GM18517 (cell line): ENCODE measurements around the gene AKAP13.
"Not testable (repeated sequence)": the region's sequence is repeated elsewhere in the genome, so short reads cannot be mapped to it uniquely, and the experiment has no call there.

ENCODE experiments used
- ATAC-seq: cut with Tn5 transposase; IDR thresholded peaks from one replicate; pipeline ENCODE4 v1.9.1; 2021; ENCODE audit warnings: mild to moderate bottlenecking, moderate library complexity; ENCODE audit not compliant: unreplicated experiment

The AKAP13 gene

GRCh38 chr15:85430406-85431204 is 50.2 kb downstream of the AKAP13 start:
- ATAC-seq: peak; percentile 97

DNA sequence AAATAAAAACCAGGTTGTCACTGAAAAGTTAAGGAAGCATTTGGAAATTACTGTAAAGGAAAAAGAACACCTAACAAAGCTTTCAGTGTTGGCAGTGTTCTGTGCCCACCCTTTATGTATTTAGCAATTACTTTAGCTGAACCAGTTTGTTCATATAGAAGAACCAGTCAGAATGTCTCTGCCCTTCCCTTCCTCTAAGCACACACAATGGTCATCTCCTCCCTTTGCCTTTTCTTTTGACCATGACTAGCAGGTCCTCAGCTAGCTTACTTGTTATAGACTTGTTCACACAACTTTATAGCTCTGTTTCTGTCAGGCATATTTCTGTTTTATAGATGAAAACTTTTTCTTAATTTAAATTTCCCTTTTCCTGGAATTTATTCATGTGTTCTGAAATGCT is 59.6 kb downstream of the AKAP13 start:
- no peak for ATAC-seq

- peak; percentile 62 for ATAC-seq
Measured at GRCh38 chr15:85440451-85440850, 60.0 kb downstream of the AKAP13 start.

- not testable (repeated sequence) for ATAC-seq
Measured at GRCh38 chr15:85441854-85442253, 61.5 kb downstream of the AKAP13 start.

DNA sequence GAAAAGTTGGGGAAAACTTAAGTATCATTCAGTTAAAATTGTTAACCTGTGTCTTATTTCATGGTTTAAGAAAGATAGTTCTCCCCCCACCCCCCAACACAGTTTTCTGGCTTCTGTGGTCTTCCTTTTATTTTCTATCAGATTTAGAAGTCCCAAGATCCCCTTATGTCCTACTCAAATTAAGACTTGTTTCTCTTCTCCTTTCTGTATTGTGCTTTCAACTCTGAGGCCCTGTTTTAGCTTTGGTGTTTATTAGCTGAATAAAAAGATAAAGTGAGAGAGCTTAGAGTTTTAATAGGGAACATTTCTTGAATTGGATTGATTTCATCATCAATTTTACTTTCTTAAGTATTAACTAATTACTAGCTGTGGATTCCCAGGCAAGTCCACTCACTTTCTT is 62.6 kb downstream of the AKAP13 start:
- ATAC-seq: peak; percentile 34

DNA sequence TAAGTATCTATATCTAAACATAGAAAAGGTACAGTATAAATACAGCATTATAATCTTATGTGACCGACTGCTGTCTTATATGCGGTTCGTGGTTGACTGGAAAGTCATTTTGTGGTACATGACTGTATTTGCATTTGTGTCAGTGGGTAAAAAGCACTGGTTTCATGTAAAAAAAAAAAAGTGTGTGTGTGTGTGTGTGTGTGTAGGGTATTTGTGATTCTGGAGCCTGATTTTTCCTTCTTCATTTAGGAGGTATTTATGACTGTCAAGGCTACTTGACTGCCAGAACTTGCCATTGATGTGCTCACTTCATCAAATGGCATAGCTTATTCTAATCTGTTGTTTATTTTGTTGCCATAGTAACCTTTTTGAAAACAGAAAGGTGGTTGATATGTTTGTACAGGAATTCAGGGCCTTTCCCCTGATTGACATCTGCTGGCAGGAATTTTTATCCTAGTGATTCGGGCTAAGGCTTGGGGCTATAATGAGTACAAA is 63.2 kb downstream of the AKAP13 start:
- peak; percentile 71 for ATAC-seq

GRCh38 chr15:85444122-85444745 is 63.8 kb downstream of the AKAP13 start:
- ATAC-seq: no peak

DNA sequence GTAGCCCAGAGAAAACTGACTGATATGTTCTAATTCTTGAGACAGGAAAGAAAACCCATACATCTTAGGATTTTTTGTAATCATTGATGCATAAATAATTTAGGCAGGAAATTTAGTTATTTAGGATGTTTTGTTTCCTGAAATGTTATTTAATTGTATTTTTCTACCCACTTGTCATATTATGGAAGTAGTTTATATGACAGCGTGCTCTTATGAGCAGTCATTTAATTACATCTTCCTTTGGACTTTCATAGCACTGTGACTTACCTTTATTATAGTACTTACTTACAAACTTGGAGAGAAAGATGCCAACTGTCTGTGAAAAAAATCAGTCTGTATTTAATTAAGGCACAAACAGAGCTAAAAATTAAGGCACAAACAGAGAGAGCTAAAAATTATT is 65.0 kb downstream of the AKAP13 start:
- ATAC-seq: no peak

DNA sequence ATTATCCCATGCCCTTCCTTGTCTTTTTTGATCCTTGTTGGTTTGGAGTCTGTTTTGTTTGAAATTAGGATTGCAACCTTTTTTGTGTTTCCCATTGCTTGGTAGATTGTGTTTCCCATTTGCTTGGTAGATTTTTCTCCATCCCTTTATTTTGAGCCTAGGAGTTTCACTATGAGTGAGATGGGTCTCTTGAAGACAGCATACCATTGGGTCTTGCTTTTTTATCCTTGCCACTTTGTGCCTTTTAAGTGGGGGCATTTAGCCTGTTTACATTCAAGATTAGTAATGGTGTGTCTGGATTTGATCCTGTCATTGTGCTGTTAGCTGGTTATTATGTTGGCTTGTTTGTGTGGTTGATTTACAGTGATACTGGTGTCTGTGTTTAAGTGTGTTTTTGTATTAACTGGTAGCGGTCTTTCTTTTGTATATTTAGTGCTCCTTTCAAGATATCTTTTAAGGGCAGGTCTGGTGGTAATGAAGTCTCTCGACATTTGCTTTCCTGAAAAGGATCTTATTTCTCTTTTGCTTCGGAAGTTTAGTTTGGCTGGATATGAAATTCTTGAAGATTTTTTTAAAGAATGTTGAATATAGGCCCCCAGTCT is 70.8 kb downstream of the AKAP13 start:
- no peak for ATAC-seq

- peak; percentile 40 for ATAC-seq
Measured at GRCh38 chr15:85452436-85452835, 72.0 kb downstream of the AKAP13 start.

GRCh38 chr15:85453144-85453872 is 72.9 kb downstream of the AKAP13 start:
- no peak for ATAC-seq

- ATAC-seq: no peak
Measured at GRCh38 chr15:85454403-85454802, 74.0 kb downstream of the AKAP13 start.

- no peak for ATAC-seq
Measured at GRCh38 chr15:85455891-85456290, 75.5 kb downstream of the AKAP13 start.

DNA sequence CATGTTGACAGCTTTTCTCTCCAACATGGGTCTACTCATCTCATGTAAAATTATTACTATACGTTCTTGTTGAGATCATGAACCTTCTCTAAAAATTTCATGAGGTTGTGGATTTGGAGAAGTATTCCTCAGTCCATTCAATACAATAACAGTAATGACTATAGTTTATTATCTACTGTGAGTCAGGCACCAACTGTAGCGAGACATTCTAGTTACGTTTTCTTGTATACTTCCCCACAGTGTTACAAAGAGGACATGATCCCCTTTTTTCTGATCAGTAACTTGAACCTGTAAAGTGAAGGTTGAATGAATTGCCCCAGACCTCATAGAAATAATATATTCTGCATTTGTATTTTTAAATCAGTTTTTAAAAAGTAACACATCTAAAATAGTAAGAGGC is 76.4 kb downstream of the AKAP13 start:
- peak; percentile 44 for ATAC-seq

DNA sequence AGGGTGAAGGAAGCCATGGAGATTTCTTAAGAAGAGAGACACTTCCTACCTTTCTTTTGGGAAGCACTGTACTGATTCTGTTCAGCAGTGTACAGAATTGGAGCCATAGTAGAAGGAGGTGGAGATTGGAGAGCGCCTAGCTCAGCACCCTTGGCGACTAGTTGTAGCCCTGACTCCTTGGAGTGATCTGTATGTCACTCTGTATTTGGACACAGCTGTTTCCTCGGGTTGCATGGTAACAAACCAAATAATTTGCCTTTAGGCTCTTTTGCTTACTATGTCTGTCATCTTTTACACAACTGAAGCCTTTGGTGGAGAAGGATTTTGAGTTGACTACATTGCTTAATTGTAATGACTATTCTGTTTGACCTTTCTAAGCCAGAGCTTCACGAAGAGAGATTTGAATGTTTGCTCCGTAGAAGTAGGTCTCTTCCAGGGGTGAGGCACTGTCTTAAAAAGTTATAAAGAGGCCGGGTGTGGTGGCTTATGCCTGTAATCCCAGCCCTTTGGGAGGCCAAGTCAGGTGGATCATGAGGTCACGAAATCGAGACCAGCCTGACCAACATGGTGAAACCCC is 77.1 kb downstream of the AKAP13 start:
- ATAC-seq: peak; percentile 82

- ATAC-seq: no peak
Measured at GRCh38 chr15:85458764-85459163, 78.4 kb downstream of the AKAP13 start.

- no peak for ATAC-seq
Measured at GRCh38 chr15:85462029-85462428, 81.6 kb downstream of the AKAP13 start.

GRCh38 chr15:85463276-85463892 is 83.0 kb downstream of the AKAP13 start:
- ATAC-seq: no peak

DNA sequence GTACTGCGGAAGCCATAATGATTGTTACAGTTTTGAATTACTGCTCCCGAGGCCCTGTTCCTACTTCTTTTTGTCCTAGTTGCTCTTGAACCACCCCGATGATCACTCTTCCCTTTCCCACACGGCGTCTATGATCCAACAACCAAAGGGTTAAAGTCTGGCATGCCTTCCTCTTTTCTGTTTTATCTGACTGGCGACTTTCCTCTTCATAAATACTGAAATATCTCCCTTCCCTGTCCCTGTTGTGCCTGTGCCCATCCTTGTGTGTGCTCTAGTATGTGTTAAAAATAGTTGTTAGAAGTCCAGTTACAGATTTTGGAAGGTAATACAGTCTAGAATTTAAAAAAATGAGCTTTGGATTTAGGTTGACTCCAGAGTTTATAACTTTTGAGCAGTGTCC is 83.6 kb downstream of the AKAP13 start:
- no peak for ATAC-seq

DNA sequence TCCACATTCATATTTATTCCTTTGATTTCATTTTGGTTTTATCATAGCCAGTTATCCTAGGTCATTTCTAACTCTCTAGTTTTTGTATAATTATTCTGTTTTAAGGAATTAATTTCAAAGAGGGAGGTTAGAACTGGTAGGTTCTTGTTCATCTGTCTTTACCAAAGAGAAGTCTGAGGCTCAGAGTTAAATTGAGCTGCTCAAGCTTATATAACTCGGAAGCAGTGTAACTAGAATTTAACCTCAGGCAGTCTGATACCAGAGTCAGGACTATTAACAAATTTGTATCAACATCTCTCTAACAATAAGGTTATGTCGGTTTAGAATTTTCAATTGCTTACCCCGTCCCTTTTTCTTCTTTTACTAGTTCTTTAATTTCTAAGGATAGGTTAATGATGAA is 84.1 kb downstream of the AKAP13 start:
- no peak for ATAC-seq
